Peyer's patch (tissue), 4 donors: Measurements from ENCODE around the gene BCO1. TPM values are rescaled to one million over a fixed set of nuclear protein-coding genes. Genes with fewer than 3 reads are reported as not detected.

ENCODE experiments used
- DNase-seq, 3 donors: peaks; one replicate each; pipeline ENCODE4 v3.0.0-alpha.2; 2017 to 2019
- H3K27ac ChIP-seq, 4 donors: fragments of 200-600 bp; sonication (generic); one replicate each; pipeline ENCODE4 v1.5.1; 2016 to 2019
- H3K27me3 ChIP-seq, 2 donors: fragments of 200-600 bp; sonication (generic); one replicate each; pipeline ENCODE4 v1.5.1; 2019
- H3K36me3 ChIP-seq, 3 donors: fragments of 200-600 bp; sonication (generic); one replicate each; pipeline ENCODE4 v1.5.1; 2016 to 2019
- H3K4me1 ChIP-seq, 4 donors: fragments of 200-600 bp; sonication (generic); one replicate each; pipeline ENCODE4 v1.5.1; 2016 to 2019
- H3K4me3 ChIP-seq, 4 donors: fragments of 200-600 bp; sonication (generic); 1 replicate in 3 of 4; 2 replicates in 1 of 4; pipeline ENCODE4 v1.5.1; 2016 to 2019; ENCODE audit warnings: mild to moderate bottlenecking in 1 of 4
- H3K9me3 ChIP-seq, 4 donors: fragments of 200-600 bp; sonication (generic); one replicate each; pipeline ENCODE4 v1.5.1; 2016 to 2019; ENCODE audit warnings: mild to moderate bottlenecking in 1 of 4
- POLR2A ChIP-seq, 2 donors: fragments of 450-650 bp; IDR thresholded peaks; one replicate each; pipeline ENCODE4 v1.5.1; 2017; ENCODE audit warnings: antibody characterized with exemption in 2 of 2, mild to moderate bottlenecking in 2 of 2, moderate library complexity in 2 of 2
- total RNA-seq, 4 donors: library from RNA; depleted of rRNA; stranded (reverse); fragments of >200 nt; gene quantifications; one replicate each; pipeline ENCODE4 v1.1.0, GENCODE V29; 2016
- TF ChIP-seq, protein P1 (sequence below), 6 experiments: fragments of 450-650 bp in 4 of 6; fragments of 200-600 bp in 2 of 6; sonication (generic) in 1 of 6; IDR thresholded peaks; one replicate each; pipeline ENCODE4 v1.5.1; 2017 to 2019; ENCODE audit warnings: antibody characterized with exemption in 6 of 6, mild to moderate bottlenecking in 3 of 6, moderate library complexity in 1 of 6

The BCO1 gene
- total RNA-seq, 4 donors from 2014 or later, result 7.9 to 16.0 (median 12.3) TPM

- no peaks in the 10 kb centered on the region for H3K27me3 ChIP-seq
- H3K4me1 ChIP-seq, result peaks cover 0 to 6% (median 0%) of the 10 kb centered on the region in 4 donors
- no peak overlapping the region for H3K4me3 ChIP-seq
- no peak for TF ChIP-seq POLR2A (IDR thresholded peaks at IDR 0.05)
- TF ChIP-seq, protein P1, sequence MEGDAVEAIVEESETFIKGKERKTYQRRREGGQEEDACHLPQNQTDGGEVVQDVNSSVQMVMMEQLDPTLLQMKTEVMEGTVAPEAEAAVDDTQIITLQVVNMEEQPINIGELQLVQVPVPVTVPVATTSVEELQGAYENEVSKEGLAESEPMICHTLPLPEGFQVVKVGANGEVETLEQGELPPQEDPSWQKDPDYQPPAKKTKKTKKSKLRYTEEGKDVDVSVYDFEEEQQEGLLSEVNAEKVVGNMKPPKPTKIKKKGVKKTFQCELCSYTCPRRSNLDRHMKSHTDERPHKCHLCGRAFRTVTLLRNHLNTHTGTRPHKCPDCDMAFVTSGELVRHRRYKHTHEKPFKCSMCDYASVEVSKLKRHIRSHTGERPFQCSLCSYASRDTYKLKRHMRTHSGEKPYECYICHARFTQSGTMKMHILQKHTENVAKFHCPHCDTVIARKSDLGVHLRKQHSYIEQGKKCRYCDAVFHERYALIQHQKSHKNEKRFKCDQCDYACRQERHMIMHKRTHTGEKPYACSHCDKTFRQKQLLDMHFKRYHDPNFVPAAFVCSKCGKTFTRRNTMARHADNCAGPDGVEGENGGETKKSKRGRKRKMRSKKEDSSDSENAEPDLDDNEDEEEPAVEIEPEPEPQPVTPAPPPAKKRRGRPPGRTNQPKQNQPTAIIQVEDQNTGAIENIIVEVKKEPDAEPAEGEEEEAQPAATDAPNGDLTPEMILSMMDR (IDR thresholded peaks at IDR 0.05), result no peak
- DNase-seq, result no peak
- H3K36me3 ChIP-seq, result no peaks in the 10 kb centered on the region
- no peaks in the 10 kb centered on the region for H3K9me3 ChIP-seq
- H3K27ac ChIP-seq, result no peak overlapping the region
Observed at GRCh38 chr16:81333356-81333755, 94.9 kb downstream of the BCO1 start.

- Histone ChIP-seq H3K36me3 (no peaks in the 10 kb centered on the region), H3K27ac (no peak overlapping the region), H3K9me3 (no peaks in the 10 kb centered on the region), H3K4me1 (no peaks in the 10 kb centered on the region), H3K27me3 (no peaks in the 10 kb centered on the region), H3K4me3 (no peak overlapping the region)
- no peak for DNase-seq
- TF ChIP-seq, protein P1 (IDR thresholded peaks at IDR 0.05), result no peak
- no peak for TF ChIP-seq POLR2A (IDR thresholded peaks at IDR 0.05)
Observed at GRCh38 chr16:81335669-81336068, 97.2 kb downstream of the BCO1 start.

GRCh38 chr16:81337097-81337496, 98.6 kb downstream of the BCO1 start:
- DNase-seq, result no peak
- Histone ChIP-seq H3K27me3 (no peaks in the 10 kb centered on the region), H3K9me3 (no peaks in the 10 kb centered on the region), H3K27ac (no peak overlapping the region), H3K4me3 (no peak overlapping the region), H3K36me3 (no peaks in the 10 kb centered on the region), H3K4me1 (no peaks in the 10 kb centered on the region)
- TF ChIP-seq POLR2A (IDR thresholded peaks at IDR 0.05), result no peak
- TF ChIP-seq, protein P1 (IDR thresholded peaks at IDR 0.05), result no peak

Other genes with a start within 250 kb of the BCO1 start
- gene CMC2, start 231.8 kb upstream of the BCO1 start, total RNA-seq, result 10 to 100 TPM; 14.0 to 54.5 (median 34.3) TPM
- gene CENPN, start 231.5 kb upstream of the BCO1 start, total RNA-seq, result 10 to 100 TPM in 1 of 4 donors, 1 to 10 TPM in 2, under 1 TPM in 1; 0.47 to 88.3 (median 3.5) TPM
- 10 to 100 TPM; 25.6 to 37.0 (median 32.6) TPM for gene ATMIN, start 202.8 kb upstream of the BCO1 start, total RNA-seq
- gene C16orf46, start 161.5 kb upstream of the BCO1 start, total RNA-seq, result 1 to 10 TPM in 2 of 4 donors, under 1 TPM in 1, not detected in 1; 0.70 to 3.2 (median 1.6) TPM
- gene GCSH, start 142.3 kb upstream of the BCO1 start, total RNA-seq, result 10 to 100 TPM in 1 of 4 donors, 1 to 10 TPM in 3; 2.7 to 23.1 (median 5.0) TPM
- gene GAN, start 76.3 kb downstream of the BCO1 start, total RNA-seq, result 10 to 100 TPM in 3 of 4 donors, 1 to 10 TPM in 1; 7.4 to 15.2 (median 11.9) TPM
- gene CMIP, start 206.1 kb downstream of the BCO1 start, total RNA-seq, result 100 to 1,000 TPM in 1 of 4 donors, 10 to 100 TPM in 3; 44.6 to 152 (median 76.5) TPM